GM18951 (cell line): ENCODE measurements around the gene SHROOM1.

ENCODE experiments used
- POLR2A ChIP-seq: IDR thresholded peaks from 4 replicates; pipeline ENCODE4 v1.6.1; 2011; ENCODE audit warnings: mild to moderate bottlenecking; ENCODE audit not compliant: insufficient read length, insufficient read depth; ENCODE audit errors: extremely low read depth
- in situ Hi-C: fragments of 300-500 bp; cut with MboI; formaldehyde crosslinking; loops from one replicate; pipeline ENCODE4 v1.12.0; 2022; ENCODE audit warnings: low sequenced_read_pairs, mixed read lengths, inconsistent platforms; ENCODE audit not compliant: unreplicated experiment

SHROOM1 gene

DNA sequence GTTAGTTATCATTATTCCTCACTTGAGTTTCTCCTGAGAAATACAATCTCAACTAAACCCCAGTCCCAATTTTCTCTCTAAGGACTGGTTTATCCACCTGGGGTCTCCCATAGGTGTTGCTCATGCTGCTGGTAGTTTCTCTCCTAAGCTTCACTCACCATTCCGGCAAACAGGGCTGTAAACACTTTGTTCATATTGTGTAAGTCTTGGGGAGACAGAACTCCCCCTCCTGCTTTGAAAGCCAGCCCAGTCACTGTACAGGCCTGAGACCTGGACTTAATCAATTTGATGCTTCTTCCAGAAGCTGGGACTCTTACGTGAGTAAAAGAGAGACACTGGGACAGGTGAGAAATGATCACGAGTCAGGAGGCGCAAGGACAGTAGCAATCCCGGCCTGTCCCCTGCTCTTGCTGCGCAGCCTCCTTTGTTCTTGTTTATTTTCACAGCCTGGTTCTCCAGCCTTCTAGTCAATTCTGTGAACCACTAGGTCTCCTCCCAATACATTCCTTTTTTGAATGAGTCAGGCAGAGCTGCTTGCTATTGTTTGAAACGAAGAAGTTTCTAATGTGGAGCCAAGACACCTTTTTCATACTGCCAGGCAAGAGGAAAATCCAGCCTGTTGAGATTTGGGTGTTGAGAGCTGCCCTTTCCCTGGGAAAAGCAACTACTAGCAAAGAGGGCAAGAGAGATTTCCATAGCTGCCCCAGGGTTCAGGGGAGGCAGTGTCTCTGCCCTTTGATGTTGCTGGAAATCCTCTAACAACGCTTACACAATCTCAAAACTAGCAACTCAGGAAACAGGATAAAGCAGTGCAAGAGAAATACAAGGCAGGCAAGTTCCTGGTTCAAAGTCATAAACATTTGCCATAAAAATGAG lies 9.2 kb upstream of the SHROOM1 start:
- TF ChIP-seq POLR2A: no peak
- in situ Hi-C loops: loop anchor here (25.0 kb wide), 1 partner anchor 452 kb away; no protein-coding TSS in a partner anchor

DNA sequence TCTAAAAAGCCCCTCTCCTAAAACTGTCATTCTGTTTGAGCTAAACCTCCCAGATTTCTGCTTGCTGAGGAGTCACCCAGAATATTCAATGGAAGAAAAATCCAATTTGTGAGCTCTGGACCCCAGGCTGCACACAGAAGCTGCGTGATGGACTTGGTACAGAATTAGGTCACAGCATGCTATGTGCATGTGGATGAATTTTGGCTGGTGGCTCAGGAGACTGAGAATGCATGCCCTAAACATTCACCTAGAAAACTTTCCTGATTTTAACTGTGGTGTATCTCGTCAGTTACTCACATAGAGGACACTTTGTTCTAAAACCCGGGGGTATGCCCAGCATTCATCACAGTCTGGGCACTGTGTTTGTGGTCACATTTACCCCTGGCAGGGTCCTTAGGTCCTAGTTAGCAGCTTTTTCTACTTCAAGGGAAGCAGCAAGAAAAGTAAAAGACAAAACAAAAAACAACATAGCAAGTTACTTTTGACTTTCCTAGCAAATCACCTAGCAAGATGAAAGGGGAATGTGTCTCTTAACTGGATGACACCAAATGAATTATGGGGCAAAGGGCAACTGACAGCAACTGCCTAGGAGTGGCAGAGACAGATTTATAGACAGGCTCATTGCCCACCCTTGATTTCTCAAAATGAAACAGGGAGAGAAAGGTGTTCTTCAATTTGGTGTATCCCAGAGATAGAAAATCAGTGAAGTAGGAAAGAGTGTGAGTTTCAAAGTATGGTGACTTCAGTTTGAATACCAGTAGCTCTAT lies 8.3 kb upstream of the SHROOM1 start:
- in situ Hi-C loops: loop anchor here (25.0 kb wide), 1 partner anchor 451 kb away; no protein-coding TSS in a partner anchor
- no peak for TF ChIP-seq POLR2A

DNA sequence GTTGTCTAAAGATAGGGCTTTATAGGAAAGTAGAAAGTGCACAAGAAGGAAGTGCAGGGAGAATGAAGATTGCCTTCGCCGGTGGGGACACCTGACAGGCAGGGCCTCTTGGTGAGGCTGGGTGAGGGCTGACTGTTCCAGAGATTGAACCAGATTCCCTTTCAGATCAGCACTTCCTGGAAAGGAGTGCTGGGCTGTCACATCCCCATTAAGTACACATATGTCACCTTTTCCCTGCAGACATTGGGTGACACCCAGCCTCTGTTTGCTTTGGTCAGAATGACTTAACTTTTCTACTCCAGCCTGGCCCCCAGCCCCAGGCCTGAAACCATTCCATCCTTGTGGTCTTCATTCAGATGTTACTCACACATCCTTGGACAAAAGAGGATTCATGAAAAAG lies 7.4 kb upstream of the SHROOM1 start:
- no peak for TF ChIP-seq POLR2A
- in situ Hi-C loops: loop anchor here (25.0 kb wide), 1 partner anchor 451 kb away; no protein-coding TSS in a partner anchor

DNA sequence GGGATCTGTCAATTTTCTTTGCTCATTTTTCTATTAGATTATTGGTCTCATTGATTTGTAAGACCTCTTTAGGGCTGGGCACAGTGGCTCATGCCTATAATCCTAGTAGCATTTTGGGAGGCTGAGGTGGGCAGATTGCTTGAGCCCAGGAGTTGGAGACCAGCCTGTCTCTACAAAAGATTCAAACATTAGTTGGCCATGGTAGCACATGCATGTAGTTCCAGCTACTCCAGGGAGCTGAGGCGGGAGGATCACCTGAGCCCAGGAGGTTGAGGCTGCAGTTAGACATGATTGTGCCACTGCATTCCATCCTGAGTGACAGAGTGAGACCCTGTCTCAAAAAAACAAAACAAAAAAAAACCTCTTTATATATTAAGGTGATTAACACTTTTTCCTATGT lies 6.4 kb upstream of the SHROOM1 start:
- in situ Hi-C loops: loop anchor here (25.0 kb wide), 1 partner anchor 450 kb away; no protein-coding TSS in a partner anchor
- no peak for TF ChIP-seq POLR2A

DNA sequence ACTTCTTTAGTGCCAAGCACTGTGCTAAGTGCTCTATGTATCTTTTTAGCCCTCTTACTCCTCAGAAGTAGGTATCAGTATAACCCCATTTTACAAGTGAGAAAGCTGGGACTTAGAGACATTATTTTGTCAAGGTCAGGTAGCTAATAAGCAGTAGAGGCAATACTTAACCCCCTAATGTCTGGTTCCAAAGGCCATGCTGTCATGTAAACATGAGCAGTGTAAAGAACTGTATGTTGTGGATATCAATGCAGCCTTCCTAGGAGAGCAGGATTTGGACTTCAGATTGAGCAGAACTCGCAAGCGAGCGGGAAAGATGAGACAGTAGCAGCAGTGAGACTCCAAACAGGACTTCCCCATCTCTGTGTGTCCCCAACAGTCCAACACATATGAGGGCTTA lies 3.6 kb upstream of the SHROOM1 start:
- in situ Hi-C loops: loop anchor here (25.0 kb wide), 1 partner anchor 447 kb away; no protein-coding TSS in a partner anchor
- TF ChIP-seq POLR2A: no peak

DNA sequence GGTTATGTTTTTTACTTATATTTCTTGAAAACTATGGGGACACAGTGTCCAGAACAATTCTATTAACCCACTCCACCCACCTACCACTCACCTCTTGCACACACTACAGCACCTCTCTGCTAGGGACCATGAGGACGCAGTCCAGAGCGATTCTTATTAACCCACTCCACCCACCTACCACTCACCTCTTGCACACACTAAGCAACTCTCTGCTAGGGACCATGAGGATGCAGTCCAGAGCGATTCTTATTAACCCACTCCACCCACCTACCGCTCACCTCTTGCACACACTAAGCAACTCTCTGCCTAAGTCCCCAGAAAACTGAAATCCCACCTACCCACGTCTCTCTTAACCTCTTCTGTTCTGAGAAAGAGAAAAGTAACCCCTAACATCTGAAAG lies 2.2 kb upstream of the SHROOM1 start:
- in situ Hi-C loops: loop anchor here (25.0 kb wide), 1 partner anchor 445 kb away; no protein-coding TSS in a partner anchor
- no peak for TF ChIP-seq POLR2A

DNA sequence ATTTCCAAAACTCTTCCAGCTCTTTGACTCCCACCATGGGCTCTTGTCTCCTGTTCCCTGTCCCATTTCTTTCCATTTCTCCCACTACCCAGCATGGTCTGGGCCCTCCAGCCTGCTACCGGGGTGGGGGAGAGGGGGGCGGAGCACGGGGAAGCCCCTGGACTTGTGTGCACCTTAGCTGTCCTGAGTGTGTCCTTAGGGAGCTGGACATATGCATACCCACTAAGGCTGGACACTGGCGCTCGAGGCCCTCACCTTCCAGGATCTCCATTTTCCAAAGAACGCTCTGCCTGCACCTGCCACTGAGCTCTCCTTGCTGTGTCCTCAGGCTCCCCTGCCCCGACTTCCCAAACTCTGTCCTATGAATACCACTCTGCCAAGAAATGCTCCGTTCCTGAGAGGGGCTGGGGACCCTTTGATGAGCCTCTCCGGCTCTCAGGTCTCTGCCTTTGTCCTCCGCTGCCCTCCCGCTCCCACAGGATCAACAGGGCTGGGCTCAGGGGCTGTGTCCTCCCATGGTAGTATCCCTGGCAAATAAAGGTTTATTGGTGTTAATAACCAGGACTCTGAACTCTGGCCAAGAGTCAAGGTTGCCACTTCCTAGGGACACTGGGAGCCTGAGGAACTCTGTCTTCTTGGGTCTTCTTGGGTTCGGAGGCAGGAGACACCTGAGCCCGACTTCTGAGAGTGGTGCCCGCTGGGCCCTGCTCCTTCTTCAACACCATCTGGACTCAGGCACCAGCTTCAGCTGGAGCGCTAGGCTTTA lies 831 bp upstream of the SHROOM1 start:
- no peak for TF ChIP-seq POLR2A
- in situ Hi-C loops: loop anchor here (25.0 kb wide), 1 partner anchor 444 kb away; no protein-coding TSS in a partner anchor

DNA sequence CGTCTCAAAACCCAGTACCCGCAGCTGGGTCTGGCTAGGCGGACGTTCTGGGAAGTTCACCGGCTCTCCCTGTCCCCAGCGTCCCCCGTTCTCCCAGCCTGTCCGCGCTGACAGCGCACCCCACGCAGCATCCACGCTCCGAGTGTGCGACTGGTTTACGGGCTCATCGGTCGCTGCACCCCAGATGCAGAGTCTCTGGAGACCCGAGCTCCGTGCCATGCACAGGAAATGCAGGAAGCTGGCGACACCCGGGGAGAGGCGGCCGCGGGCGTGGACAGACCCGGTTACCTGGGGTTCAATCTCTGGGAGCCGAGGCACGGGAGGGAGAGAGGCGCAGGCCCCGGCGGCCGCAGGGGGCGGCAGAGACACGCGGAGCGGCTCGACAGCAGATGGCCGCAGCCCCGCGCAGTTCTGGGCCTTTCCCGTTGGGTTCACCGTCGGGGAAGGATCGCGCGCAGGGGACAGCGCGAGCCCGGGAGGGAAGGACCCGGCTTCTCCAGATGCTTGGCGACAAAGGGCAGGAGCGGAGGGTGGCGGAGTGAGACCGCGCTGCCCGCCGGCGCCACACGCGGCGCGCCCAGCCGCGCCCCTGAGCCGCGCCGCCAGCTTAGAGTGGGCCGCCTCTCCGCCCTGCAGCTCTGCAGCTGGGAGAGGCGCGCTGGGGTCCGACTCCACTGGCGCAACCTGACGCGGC lies 558 bp downstream of the SHROOM1 start:
- in situ Hi-C loops: loop anchor here (25.0 kb wide), 1 partner anchor 443 kb away; no protein-coding TSS in a partner anchor
- TF ChIP-seq POLR2A: no peak

DNA sequence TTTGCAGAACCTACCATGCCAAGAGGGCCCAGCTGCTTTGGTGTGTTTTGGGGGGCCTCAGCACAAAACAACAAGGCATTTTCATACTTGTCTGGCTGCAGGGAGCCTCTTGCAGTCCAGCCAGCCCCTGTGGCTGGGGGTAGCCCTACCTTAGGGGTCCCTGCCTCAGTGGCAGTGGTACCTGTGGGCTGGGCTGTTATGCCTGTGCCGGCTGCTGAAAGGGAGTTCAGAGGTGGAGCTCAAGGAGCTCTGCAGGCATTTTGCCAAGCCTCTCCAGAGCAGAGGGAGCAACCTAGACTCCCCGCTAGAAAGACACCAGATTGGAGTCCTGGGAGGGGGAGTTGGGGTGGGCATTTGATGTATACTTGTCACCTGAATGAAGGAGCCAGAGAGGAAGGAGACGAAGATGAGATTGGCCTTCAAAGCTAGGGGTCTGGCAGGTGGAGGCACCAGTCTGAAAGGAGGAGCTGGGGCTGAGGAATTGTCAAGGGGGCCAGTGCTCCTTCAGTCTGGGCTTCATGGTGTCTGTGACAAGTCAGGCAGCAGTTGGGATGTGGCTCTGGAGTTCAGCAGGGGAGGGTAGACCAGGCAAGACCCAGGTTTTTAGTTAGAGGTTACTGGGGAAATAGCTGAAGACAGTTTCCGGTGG lies 1.5 kb downstream of the SHROOM1 start:
- in situ Hi-C loops: loop anchor here (25.0 kb wide), 1 partner anchor 442 kb away; no protein-coding TSS in a partner anchor
- TF ChIP-seq POLR2A: no peak

DNA sequence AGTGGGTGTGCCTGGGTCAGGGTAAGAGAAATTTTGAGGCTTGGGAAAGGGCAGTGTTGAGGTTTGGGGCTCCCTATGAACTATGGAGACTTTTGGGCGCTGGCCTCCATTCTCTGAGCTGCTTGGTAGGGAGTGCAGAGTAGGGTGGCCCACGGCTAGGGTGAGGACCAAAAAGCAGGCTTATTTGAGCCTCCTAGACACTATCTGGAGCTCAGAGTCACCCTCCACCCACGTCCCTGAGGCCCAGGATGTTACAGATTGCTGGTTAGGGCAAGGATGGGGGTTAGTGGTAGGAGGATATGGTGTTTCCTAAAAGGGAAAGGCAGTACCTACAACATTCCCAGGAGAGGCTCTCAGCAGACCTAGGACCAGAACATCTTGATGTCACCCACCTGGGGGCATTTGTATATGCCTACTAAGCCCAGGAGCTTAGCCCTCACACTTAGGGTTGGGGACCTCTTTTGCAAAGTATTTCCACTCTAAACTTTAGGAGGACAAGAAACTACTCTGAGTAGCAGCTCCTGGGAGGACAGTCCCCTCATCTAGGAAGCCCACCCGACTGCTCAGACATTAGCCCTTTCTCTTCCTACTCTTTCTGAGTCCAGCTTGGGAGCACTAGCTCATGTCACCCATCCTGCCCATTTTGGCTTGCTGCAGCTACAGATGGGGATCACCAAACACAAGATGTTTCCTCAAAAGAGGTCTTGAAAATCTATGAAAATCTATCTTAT lies 2.3 kb downstream of the SHROOM1 start:
- in situ Hi-C loops: loop anchor here (25.0 kb wide), 1 partner anchor 441 kb away; no protein-coding TSS in a partner anchor
- TF ChIP-seq POLR2A: no peak
